ENCODE measurements around the gene PGAP2.
A peak's percentile ranks its signal among the peaks of the same experiment; 100 is the strongest.
"Not testable (repeated sequence)": the region's sequence is repeated elsewhere in the genome, so short reads cannot be mapped to it uniquely, and the experiment has no call there.

PGAP2 gene

GRCh38 chr11:3854977-3855807, 46.8 kb downstream of the PGAP2 start, which contains the start of gene STIM1:
Gene STIM1 (plus strand): TSS chr11:3855664. CDS start chr11:3856271, 607 bp downstream.
- peak; percentile 96 for DNase-seq (ENCODE audit: low read depth)

GRCh38 chr11:3855808-3856491, 47.6 kb downstream of the PGAP2 start:
- DNase-seq (ENCODE audit: low read depth) = no peak

GRCh38 chr11:3856856-3857553, 48.6 kb downstream of the PGAP2 start:
- no peak for DNase-seq (ENCODE audit: low read depth)

- DNase-seq (ENCODE audit: low read depth) = no peak
These were observed 49.3 kb downstream of the PGAP2 start for GRCh38 chr11:3857628-3858027.

- no peak for DNase-seq (ENCODE audit: low read depth)
These were observed 51.1 kb downstream of the PGAP2 start for GRCh38 chr11:3859373-3859881.

- DNase-seq (ENCODE audit: low read depth) = no peak
These were observed 52.0 kb downstream of the PGAP2 start for GRCh38 chr11:3860375-3860774.

- not testable (repeated sequence) for DNase-seq (ENCODE audit: low read depth)
These were observed 52.6 kb downstream of the PGAP2 start for GRCh38 chr11:3860898-3861393.

GRCh38 chr11:3861683-3862082, 53.3 kb downstream of the PGAP2 start:
- no peak for DNase-seq (ENCODE audit: low read depth)

- DNase-seq (ENCODE audit: low read depth) = no peak
These were observed 57.2 kb downstream of the PGAP2 start for GRCh38 chr11:3865388-3866193.

- no peak for DNase-seq (ENCODE audit: low read depth)
These were observed 57.8 kb downstream of the PGAP2 start for GRCh38 chr11:3866206-3866605.

GRCh38 chr11:3866836-3867208, 58.5 kb downstream of the PGAP2 start:
- no peak for DNase-seq (ENCODE audit: low read depth)

GRCh38 chr11:3867209-3868091, 59.1 kb downstream of the PGAP2 start:
- DNase-seq (ENCODE audit: low read depth) = no peak

- DNase-seq (ENCODE audit: low read depth) = no peak
These were observed 65.5 kb downstream of the PGAP2 start for GRCh38 chr11:3873712-3874349.

All from activated T-cell treated with anti-CD3 and anti-CD28 coated beads for 1 hour (primary cell).